Stimulated activated CD4-positive, alpha-beta T cell treated with anti-CD3 and anti-CD28 coated beads, Interleukin-1b, Interleukin-23, amount 100 ng/mL, for 48 hours (primary cell): ENCODE data around the gene MRPL51.
"Not testable (repeated sequence)": the region's sequence is repeated elsewhere in the genome, so short reads cannot be mapped to it uniquely, and the experiment has no call there.

ENCODE experiments used
- DNase-seq: peaks from one replicate; pipeline ENCODE4 v3.0.0-alpha.2; 2020

The MRPL51 gene

DNA sequence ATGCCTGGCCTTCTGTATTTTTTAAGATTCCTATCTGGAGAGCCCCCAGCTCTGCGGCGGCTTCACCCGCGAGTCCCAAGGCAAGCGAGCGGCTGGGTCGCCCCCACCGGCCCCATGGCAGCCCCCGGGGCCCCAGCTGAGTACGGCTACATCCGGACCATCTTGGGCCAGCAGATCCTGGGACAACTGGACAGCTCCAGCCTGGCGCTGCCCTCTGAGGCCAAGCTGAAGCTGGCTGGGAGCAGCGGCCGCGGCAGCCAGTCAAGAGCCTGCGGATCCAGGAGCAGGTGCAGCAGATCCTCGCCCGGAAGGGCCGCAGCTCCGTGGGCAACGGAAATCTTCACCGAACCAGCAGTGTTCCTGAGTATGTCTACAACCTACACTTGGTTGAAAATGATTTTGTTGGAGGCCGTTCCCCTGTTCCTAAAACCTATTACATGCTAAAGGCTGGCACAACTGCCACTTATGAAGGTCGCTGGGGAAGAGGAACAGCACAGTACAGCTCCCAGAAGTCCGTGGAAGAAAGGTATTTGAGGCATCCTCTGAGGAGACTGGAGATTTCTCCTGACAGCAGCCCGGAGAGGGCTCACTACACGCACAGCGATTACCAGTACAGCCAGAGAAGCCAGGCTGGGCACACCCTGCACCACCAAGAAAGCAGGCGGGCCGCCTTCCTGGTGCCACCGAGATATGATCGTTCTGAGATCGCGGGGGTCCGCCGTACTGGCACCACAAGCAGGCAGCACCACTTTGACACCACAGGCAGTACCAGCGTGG, 15.3 kb downstream of the MRPL51 start:
- DNase-seq, result not testable (repeated sequence)

DNA sequence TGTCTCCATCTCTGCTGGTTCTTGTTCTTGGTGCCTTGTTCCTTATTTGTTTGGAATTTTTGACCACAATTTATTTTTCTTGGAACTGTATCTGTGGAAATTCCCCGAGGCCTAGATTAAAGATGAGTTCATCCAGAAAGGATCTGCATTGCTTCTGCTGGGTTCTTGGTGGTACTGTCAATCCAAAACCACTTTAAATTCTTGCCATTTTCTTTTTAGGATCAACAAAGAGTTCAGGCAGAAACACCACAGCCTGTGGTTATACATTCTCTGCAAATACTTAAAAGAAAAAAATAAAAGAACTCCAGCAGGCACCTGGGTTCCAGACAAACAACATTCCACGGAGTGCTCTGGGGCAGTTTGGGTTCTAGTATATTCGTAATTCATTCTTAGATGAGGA, 16.6 kb downstream of the MRPL51 start:
- no peak for DNase-seq

DNA sequence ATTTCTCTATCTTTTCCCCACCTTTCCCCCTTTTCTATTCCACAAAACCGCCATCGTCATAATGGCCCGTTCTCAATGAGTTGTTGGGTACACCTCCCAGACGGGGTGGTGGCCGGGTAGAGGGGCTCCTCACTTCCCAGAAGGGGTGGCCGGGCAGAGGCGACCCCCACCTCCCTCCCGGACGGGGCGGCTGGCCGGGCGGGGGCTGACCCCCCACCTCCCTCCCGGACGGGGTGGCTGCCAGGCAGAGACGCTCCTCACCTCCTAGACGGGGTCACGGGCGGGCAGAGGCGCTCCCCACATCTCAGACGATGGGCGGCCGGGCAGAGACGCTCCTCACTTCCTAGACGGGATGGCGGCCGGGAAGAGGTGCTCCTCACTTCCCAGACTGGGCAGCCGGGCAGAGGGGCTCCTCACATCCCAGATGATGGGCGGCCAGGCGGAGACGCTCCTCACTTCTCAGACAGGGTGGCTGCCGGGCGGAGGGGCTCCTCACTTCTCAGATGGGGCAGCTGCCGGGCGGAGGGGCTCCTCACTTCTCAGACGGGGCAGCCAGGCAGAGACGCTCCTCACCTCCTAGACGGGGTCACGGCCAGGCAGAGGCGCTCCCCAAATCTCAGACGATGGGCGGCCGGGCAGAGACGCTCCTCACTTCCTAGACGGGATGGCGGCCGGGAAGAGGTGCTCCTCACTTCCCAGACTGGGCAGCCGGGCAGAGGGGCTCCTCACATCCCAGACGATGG, 17.7 kb downstream of the MRPL51 start:
- DNase-seq, result not testable (repeated sequence)

DNA sequence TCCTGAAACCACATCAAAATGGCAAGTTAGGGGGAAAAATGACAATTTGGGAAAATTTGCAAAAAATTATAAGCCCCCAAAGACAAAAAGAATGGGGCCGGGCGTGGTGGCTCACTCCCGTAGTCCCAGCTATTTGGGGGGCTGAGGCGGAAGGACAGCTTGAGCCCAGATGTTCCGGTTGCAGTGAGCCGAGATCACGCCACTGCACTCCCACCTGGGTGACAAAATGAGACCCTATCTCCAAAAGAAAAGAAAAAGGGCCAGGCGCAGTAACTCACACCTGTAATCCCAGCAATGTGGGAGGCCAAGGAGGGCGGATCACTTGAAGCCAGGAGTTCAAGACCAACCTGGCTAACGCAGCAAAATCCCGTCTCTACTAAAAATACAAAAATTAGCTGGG, 20.6 kb downstream of the MRPL51 start:
- no peak for DNase-seq

DNA sequence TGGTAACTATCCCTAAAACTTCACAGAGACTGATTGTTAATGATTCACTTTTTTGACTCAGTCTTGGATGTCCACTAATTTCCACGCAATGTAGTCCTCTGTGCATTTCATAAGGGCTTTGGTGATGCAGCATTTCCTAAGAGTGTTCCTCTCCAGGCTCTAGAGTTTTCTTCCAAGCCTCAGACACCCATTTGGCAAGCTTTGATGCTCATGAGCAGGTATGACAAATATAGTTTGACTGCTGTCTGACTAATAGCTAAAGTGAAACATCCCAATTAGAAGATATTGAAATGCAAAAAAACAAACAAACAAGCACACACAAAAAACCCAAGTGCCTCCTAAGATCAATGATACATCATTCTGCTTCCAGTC, 21.1 kb downstream of the MRPL51 start:
- DNase-seq, result no peak

DNA sequence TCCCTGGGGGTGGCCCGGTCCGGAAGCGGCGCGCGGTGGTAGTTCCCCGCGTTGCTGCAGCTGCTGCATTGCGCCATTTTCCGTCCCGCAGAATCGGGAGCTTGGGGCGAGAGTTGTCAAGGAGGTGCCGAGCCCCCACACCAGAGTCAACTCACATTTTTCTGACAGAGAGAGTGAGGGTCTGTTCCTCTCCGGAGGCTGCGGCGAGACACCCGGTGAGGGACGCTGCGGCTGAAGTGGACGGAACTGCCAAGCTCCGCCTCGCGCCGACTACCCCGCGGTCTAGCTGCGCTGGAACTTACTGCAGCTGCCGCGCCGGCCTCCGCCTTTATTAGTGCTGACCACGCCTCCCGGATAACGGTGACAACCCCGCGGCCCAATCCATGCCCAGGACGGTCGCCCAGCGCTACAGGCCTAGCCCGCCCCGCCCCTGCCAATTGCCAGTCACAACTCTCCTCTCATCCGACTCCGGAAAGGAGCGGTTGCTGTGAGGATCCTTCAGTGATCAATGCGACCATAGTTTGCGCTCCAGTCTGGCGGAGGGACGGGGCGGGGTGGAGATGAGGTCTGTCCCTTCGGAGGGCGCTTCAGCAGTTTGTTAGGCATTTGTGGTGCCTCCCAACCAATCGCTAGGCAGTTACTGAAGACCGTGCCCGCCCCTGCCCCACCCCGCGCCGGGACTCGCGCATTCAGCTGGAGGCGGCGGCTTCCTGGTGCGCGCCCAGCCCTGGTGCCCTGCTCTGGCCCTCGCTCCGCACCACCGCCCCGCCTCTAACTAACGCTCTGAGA, 22.5 kb downstream of the MRPL51 start, which contains the start of gene VAMP1:
VAMP1 (minus strand) TSS at position 303 of the 789 bp plus-strand sequence; CDS start at position 157, 146 bp downstream.
- DNase-seq, result peak; percentile 98

DNA sequence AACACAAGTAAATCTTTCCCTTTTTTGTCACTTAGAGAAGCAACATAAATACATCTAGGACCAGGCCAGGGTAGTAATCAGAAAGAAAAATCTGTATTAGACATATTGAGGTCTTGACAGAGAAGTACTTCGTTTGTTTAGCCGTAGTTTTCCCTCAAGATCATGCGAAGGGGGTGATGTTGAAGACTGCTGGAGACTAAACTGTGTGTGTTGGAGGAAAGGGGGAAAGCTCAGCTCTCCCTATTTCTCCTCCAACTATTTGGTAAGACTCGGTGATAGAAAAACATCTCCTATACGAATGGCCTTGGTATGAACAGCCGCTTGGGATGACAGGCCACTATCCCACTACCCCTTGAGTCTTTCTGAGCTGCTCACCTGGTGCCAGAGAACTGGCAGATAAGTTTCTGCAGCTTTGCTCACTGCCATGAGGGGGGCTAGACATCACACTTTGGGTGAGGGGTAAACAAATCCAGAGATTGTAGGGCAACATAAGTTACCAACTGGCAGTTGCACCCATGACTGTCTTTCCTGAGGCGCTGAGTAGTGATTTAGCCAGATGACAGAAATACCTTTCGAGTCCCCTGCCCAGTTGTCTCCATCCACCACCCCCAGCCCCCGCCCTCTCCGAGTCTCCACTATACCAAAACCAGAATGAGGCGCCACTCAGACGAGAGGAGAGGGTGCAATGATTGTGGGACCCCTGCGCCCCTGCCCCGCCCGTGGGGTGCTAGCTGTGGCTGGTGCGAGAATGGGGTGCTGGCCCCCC, 23.3 kb downstream of the MRPL51 start:
- no peak for DNase-seq

DNA sequence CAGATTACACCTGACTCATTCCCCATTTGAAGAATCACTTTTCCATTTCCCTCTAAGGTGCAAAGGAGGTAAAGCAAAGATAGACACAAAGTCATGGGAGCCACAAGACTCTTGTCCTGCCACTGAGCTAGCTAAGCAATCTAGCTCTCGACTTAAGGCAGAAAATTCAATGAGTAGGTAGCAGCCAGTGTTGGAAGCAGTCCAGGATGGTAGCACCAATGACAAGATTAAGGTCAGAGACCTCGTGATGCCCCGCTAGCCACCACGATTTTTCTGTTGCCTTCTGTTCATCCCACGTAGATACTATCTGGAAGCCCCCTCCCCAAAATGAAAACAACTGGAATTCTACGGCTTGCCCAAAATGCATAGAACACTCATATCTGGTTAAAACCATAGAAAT, 24.0 kb downstream of the MRPL51 start:
- DNase-seq, result no peak

DNA sequence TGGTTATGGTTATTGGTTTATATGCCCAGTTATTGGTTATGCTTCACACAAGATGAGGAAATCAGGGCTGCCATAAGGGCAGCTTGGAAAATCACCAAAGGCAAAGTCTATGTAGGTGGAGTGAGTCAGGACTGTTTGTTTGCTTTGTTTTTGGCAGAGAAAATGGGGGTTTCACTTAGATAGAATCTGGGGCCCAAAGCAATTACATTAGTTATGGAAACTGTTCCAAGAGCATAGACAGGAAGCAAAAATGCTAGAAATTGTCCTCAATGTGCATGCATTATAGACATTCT, 24.8 kb downstream of the MRPL51 start:
- no peak for DNase-seq

DNA sequence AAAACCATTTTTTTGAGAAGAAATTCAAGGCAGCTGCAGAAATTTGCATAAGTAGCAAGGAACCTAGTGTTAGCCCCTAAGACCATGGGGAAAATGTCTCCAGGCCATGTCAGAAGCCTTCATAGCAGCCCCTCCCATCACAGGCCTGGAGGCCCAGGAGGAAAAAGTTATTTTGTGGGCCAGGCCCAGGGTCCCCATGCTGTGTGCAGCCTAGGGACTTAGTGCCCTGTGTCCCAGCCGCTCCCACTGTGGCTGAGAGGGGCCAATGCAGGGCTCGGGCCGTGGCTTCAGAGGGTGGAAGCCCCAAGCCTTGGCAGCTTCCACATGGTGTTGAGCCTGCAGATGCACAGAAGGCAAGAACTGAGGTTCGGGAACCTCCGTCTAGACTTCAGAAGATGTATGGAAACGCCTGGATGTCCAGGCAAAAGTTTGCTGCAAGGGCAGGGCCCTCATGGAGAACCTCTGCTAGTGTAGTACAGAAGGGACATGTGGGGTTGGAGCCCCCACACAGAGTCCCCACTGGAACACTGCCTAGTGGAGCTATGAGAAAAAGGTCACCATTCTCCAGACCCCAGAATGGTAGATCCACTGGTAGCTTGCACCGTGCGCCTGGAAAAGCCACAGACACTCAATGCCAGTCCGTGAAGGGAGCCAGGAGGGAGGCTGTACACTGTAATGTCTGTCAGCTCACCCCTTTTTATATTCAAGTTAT, 25.3 kb downstream of the MRPL51 start:
- not testable (repeated sequence) for DNase-seq

DNA sequence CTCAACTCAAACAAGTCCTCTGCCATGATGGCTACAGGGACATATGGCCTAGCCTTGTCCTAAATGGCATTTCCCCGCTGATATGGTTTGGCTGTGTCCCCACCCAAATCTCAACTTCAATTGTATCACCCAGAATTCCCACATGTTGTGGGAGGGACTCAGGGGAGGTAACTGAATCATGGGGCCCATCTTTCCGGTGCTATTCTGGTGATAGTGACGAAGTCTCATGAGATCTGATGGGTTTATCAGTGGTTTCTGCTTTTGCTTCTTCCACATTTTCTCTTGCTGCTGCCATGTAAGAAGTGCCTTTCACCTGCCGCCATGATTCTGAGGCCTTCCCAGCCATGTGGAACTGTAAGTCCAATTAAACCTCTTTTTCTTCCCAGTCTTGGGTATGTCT, 26.3 kb downstream of the MRPL51 start:
- not testable (repeated sequence) for DNase-seq

DNA sequence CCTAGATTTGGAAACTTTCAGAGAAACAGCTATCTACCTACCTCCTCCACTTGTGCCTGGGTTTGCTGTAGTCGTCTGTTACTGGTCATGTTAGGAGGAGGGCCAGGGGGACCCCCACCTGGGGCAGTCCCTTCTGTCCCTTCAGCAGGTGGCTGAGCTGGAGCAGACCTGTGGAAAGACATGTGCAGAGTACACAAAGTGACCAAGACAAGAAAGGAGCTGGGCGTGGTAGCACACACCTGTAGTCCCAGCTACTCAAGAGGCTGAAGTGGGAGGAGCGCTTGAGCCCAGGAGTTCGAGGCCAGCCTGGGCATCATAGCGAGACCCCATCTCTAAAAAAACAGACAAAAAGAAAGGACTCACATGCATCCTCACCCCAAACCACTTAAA, 26.9 kb downstream of the MRPL51 start:
- DNase-seq, result no peak

DNA sequence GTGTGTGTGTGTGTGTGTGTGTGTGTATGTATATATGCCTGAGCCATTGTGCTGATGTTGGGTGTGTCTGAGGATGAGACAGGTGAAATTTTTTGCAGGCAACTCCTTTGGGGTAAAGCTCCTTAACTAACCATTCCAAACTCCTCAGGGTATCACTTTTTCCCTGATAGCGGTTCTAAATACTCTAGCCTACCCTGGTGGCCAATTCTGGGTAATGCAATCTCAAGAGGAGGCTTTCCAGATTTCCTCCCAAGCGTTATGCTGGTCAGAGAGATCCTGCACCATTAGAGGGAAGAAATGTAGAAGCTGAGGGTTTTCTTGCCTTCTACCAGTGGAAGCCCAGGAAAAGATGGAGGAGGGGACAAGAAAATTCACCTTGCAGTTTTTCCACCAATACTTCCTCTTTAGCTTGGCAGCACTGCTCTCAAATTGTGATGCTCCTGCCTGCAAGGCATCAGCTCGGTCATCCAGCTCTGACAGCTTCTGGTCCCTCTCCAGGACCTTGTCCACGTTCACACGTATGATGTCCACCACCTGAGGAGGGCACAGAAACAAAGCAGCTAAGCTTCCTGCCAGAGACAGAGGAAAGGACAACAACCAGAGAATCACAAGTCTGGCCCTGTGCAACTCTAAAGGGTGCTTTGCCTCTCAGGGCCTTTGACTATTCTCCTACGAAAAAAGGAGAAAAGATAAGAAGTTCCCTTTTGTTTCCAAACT, 27.4 kb downstream of the MRPL51 start:
- DNase-seq, result no peak

DNA sequence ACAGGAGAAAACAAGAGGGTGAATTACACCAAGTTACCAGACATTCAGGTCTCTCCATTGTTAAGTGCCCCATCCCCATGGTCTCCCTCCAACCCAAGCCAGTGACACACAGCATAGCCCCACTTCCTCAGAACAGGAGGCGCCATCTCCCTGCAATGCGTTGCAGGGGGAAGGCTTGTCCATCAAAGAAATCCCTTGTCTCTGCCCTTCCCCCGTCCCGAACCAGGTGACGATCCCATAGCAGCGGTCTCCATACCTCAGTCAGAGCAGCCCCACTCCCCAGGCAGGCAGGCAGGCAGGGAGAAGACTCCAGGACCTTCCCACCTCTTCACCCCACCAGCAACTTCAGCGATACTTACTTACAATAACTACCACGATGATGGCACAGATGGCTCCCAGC, 28.5 kb downstream of the MRPL51 start:
- no peak for DNase-seq

DNA sequence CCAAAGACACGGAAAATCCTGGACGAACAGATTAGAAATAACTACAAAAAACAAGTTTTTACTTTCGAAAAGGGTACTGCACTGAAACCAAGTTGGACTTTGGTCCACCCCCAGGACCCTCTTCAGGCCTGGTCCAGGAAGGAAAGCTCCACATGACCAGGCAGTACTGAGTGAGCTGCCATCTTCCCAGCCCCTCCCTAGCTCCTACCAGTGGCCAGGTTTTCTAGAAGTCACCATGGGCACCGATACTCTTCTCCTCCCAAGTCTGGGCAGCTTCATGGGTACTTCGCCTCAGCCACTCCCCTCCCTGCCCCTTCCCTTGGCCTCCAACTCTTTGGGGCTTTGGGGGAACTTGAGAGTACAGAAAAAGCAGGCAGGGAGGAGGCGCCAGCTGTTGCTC, 29.2 kb downstream of the MRPL51 start:
- DNase-seq, result no peak

DNA sequence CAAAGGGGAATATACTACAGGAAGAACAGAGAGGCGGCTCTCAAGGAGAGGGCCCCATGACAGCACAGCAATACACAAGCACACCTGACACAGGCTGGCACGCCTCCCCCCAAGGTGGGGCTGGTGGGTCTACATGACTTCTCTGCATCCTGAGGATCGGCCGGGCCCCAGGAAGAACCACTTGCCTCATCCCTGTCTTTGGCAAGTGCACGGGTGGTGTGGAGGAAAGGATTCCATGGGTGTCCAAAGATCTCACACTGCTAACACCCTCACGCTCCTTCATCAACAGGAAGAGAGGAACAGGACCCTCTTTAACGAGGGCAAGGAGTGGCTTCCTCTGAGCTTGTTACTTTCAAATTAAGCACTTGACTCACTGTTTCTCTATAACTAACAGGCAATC, 29.8 kb downstream of the MRPL51 start:
- no peak for DNase-seq

DNA sequence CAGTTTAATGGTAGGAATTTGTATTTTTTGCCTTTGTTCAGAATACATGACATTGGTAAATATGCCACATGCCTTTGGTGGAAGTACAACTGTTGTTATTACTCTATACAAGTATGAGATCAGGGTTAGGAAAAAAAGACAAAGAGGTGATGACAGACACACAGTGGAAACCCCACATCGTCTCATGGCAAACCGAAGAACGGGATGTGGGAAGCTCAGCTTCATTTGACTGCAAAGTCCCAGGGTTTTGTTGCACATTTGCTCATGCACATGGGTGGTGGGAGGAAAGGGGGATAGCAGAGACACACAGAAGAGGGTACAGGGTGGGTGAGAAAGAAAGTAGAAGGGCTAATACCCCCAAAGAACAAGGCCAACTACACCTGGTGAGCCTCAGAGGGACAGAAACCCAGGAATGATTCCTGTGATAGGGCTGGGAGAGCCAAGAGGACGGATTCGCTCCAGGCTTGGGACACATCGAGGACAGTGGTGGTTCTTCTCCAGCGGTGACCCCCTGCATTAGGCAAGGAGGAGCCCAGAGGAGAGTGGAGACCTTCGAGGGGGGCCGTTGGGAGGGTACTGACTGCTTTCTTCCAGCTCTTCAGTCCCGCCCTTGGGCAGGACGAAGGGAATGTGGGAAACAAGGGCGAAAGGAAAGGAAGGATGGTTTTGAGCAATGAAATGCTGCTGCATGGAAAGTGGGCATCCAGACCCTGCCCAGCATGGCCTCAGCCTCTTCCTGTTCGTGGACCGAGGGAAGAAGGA, 30.6 kb downstream of the MRPL51 start:
- peak; percentile 41 for DNase-seq

DNA sequence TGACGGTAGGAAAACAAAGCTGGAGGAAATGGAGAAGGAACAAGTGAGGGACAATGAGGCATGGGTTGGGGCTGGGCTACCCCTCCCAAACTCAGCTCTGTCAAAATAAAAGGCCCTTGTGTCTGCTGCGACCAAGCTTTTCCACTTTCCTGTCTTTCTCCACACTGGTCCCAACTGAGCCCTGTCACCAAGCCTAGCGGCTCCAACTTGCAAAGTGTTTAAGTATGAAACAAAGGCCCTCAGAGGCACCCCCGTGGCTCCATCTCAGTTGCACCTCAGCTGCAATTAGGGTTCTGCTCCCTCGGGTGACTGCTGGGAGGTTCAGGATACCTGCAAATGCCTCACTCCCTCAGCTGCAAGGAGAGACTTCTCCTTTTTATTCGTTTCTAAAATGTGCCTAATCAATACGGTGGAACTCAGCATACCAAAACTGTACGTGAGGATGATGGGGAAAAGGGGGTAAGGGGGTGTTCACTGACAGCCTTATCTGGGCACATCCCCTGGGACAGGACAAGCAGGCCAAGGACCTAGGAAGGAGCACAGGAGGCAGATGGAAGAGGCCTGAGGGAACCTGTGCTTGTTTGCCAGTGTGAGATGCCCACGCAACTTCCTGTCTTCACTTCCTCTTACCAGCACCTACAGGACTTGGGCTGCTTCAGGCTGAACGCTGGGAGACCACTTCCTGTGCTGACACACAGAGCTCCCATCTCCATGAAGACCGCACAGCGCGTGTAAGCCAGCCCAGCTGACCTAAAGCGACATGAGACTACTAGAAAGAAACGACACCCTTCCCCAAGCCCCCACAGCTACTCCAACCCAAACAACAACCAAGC, 31.4 kb downstream of the MRPL51 start:
- peak; percentile 88 for DNase-seq

DNA sequence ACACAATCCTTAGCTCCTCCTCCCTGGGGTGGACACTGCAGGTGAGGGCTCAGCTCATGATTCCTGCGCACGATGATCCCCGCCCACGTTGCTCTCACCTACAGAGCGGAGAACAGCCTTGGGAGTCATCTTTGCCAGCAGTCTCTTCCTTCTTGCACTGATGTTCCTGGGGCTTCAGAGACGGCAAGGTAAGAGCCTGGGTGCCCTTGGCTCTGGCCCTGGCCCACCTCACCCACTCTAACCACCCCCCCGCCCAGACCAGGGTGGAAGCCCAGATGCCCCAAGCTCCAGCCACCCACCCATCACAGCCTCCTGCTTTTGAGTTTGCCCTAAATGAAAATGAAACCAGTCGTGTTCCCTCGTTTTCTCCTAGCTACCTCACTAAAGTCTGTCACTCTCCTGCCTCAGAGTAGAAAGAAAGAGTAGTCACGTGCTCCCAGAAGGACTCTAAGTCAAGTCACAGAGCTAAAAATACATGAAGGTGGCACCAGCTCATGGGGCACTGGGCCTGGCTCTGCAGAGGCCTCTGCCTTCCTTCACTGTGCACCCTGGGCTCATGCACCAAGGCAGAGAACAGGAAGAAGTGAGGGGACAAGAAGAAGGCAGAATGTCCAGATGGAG, 32.2 kb downstream of the MRPL51 start:
- DNase-seq, result peak; percentile 46

DNA sequence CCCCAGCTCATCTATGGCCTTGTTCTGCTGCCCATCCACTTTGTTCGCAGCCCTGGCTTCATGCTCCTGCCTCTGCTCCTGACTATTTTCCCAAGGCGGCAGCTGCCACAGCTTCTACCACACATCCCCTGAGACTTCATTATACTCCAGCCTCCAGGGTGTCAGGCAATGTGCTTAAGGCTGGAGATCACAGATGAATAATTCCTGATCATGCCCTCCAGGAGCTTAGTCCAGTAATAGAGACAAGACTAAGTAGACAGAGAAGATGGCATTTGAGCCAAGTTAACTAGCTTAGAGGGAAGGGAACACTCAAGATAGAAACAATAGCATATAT, 34.1 kb downstream of the MRPL51 start:
- no peak for DNase-seq
